GM18508 (cell line): Measurements from ENCODE around the gene ZNF865.
"Not testable (repeated sequence)": the region's sequence is repeated elsewhere in the genome, so short reads cannot be mapped to it uniquely, and the experiment has no call there.

ENCODE experiments used
- ATAC-seq: cut with Tn5 transposase; IDR thresholded peaks from one replicate; pipeline ENCODE4 v1.9.1; 2021; ENCODE audit warnings: moderate number of reproducible peaks; ENCODE audit not compliant: insufficient read depth, unreplicated experiment

Gene ZNF865

GRCh38 chr19:55605637-55606470, at the start of gene ZNF865:
Gene ZNF865, plus strand, starts transcription at chr19:55605647. Its CDS starts 7,972 bp downstream, at chr19:55613619.
- no peak for ATAC-seq

DNA sequence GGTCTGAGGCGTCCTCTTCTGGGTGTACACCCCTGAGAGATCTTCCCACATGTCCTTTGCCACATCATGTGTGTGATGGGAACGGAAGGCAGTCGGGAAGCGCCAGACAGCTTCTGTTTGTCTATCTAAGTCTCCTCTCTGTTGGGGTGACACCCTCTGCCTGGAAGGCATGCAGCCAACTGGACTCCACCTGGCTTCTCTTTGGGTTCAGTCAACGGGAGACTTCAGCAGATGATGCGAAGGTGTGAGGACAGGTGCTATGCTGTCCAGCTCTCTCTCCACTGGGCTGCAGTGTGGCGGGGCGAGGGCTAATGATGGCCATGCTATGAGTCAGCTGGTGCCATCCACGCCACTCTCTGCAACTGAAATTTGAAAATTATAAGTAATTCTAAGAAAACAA, 45.8 kb upstream of the ZNF865 start:
- ATAC-seq: no peak

DNA sequence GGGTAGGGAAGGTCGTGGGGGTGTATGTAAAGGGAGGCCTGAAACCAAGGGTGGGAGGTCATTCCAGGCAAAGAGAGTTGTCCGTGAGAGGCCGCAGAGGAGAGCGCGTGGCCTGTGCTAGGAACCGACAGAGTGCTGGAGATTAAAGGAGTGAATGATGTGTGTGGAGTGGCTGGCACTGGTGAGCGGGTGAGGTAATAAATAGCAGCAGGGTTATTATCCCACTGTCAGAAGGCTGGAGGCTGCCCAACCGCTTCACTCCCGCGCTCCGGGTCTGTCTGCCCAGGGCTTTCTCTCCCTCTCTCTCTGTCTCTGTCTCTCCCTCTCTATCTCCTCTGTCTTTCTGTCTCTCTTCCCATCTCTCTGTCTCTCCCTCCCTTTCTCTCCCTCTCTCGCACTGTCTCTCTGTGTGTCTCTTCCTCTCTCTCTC, 42.2 kb upstream of the ZNF865 start:
- no peak for ATAC-seq

DNA sequence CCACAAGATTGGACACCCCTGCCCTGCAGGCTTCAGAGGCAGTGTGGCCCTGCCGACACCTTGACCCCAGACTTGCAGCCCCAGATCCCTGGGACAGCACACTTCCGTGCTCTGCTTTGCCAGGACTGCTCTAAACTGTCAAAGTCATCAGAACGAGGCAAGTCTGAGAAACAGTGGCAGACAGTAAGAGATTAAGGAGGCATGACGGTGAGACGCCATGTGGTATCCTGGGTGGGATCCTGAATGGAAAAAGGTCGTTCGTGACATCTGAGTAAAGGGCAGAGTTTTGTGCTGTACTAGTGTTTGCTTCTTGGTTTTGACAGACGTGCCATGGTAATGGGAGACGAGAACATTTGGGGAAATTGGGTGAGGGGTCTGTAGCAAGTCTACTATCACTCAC, 38.6 kb upstream of the ZNF865 start:
- ATAC-seq: no peak

GRCh38 chr19:55567708-55568328, 37.6 kb upstream of the ZNF865 start:
- ATAC-seq: no peak

DNA sequence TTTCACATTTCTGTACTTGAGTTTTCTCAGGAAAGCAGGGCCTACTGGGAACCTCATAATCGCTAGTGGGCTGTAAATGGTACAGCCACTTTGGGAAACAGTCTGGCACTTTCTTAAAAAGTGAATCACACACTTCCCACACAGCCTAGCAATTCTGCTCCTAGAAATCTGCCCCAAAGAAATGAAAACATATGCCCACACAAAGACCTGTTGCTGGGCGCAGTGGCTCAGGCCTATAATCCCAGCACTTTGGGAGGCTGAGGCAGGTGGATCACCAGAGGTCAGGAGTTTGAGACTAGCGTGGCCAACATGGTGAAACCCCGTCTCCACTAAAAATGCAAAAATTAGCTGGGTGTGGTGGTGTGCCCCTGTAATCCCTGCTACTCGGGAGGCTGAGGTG, 36.0 kb upstream of the ZNF865 start:
- not testable (repeated sequence) for ATAC-seq

GRCh38 chr19:55573929-55574328, 31.5 kb upstream of the ZNF865 start:
- ATAC-seq: not testable (repeated sequence)

- no peak for ATAC-seq
These were observed 28.7 kb upstream of the ZNF865 start for GRCh38 chr19:55576746-55577145.

- no peak for ATAC-seq
These were observed 27.3 kb upstream of the ZNF865 start for GRCh38 chr19:55578031-55578760.

DNA sequence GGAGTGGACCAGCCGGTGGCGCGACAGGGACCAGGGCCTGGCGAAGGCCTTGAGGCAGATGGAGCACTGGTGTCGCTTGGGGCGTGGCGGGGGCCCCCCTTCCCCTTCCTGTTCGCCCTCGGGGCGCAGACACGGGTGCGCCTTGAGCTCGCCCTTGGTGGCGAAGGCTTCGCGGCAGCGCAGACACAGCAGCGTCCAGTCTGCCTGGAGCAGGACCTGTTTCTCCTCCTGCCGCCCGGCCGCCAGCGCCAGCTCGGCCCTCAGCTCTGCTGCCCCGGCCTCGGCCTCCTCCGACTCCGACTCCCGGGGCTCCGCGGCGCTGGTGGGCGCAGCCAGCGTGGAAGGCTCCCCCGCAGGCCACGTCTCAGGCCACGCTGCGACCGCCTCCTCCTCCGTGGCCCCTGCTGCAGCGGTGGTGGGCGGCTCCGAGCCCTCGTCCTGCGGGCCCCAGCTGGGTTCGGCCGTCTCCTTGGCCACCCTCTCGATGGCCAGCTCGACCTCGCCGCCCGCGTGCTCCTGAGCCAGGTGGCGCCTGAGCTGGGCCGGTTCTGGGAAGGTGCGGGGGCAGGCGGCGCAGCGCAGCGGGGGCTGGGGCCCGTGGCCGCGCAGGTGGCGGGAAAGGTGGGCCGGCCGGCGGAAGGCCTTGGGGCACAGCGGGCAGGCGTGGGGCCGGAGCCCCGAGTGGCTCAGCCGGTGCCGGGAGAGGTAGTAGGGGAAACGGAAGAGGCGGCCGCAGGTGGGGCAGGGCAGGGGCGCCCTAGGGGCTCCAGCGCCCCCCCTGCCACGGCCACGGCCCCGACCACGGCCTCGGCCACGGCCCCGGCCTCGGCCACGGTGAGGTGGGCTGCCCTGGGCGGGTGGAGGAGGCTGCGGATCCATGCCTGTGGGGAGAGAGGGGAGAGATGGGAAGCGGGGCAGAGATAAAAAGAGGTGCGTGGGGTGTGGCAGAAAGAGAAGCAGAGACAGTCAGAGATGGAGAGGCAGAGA, 26.4 kb upstream of the ZNF865 start:
- no peak for ATAC-seq

DNA sequence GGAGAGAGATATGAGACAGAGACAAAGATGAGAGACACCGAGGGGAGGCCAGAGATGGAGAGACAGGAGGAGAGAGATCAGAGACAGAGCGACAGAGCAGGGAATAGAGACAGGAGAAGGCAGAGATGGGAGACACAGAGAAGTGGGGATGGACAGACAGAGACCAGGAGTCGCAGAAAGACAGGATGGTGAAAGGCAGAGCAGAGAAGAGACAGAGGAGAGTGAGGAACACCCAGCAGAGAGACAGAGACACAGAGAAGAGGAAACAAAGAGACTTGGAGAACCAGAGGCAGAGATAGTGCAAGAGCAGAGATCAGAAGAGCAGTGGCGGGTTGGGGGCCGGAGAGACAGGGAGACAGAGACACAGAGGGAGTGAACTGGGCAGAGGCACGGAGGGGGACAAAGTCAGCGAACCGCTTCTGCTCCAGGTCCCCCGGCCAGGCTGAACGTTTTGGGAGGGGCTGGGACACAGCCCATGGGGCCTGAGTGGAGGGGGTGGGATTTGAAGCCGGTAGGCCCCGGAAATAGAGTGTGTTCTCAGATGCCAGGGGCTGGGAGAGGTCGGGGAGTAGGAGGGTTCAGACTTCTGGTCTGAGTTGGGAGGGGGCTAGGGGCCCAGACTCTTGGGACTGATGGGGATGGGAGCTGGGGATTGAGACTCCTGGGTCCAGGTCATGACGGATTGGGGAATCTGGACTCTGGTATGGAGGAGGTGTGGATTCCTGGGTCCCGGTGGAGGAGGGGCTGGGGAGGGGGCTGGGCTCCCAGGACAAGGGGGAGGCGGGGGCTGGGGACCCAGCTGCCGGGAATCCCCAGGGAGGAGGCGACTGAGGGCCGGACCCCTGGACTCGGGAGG, 25.5 kb upstream of the ZNF865 start:
- no peak for ATAC-seq

- no peak for ATAC-seq
These were observed 24.8 kb upstream of the ZNF865 start, which contains the start of gene ZNF579 for GRCh38 chr19:55580628-55581144. Gene ZNF579, minus strand, starts transcription at chr19:55580848. Its CDS starts 1,209 bp downstream, at chr19:55579639.

DNA sequence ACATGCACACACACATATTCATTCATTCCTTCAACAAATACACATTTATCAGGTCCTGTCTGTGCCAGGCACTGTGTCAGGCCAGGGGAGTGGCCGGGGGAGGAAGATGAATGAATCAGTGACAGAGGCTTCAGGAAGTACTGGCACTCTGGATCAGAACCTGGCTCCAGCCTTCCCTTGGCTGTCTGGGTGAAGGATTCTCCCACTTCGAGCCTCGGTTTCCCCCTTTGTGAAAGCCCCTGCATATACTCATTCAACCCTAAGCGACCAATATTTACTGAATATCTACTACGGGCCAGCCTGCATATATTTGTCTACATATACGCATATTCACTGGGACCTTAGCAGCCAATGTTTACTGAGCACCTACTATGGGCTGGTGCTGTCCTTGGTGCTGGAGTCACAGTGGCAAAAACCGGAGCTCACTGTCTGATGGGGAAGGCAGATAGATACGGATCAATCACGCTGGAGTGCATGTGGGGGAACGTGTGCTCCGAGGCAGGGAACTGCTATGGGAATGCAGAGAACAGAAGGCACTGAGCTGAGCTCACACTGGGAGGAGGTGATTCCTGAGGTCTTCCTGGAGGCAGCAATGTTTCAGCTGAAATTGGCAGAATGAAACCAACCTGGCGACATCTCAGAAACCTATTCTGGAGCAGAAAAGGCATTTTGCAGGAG, 24.2 kb upstream of the ZNF865 start:
- ATAC-seq: no peak

DNA sequence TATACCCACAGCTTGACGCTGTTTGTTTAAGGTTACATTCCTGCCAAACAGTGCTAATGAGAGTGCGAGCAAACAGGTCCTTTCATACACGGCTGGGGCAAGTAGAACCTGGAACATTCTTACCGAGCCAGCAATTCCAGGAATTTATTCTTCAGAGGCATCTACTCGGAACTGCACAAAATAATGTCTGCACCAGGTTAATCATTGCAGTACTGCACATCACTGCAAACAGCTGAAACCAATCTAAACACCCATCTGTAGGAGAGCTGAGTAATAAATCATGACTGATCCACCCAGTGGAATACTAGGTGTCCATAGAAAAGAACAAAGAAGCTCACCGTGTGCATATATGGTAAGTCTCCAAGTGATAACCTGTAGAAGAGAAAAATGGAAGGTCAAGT, 23.6 kb upstream of the ZNF865 start:
- ATAC-seq: no peak

- not testable (repeated sequence) for ATAC-seq
These were observed 23.2 kb upstream of the ZNF865 start for GRCh38 chr19:55582284-55582683.

- ATAC-seq: not testable (repeated sequence)
These were observed 21.6 kb upstream of the ZNF865 start for GRCh38 chr19:55583897-55584296.

GRCh38 chr19:55584871-55585270, 20.6 kb upstream of the ZNF865 start:
- no peak for ATAC-seq
